Osteocyte (in vitro differentiated cells): ENCODE data around the gene FN3K. TPM values are rescaled to one million over a fixed set of nuclear protein-coding genes. Genes with fewer than 3 reads are reported as not detected.

Experiments used
- DNase-seq: peaks from one replicate; pipeline ENCODE4 v3.0.0; 2021; ENCODE audit warnings: mixed read lengths; ENCODE audit not compliant: unreplicated experiment; ENCODE audit errors: extremely low spot score
- H3K27ac Mint-ChIP-seq: one replicate; pipeline ENCODE4 v1.8.0; 2021; ENCODE audit warnings: mild to moderate bottlenecking, mixed read lengths; ENCODE audit not compliant: unreplicated experiment
- H3K27me3 Mint-ChIP-seq: one replicate; pipeline ENCODE4 v1.8.0; 2021; ENCODE audit warnings: mixed read lengths; ENCODE audit not compliant: unreplicated experiment
- H3K36me3 Mint-ChIP-seq: one replicate; pipeline ENCODE4 v1.8.0; 2021; ENCODE audit warnings: mixed read lengths; ENCODE audit not compliant: unreplicated experiment
- H3K4me1 Mint-ChIP-seq: one replicate; pipeline ENCODE4 v1.8.0; 2021; ENCODE audit warnings: mixed read lengths; ENCODE audit not compliant: unreplicated experiment
- H3K4me3 Mint-ChIP-seq: one replicate; pipeline ENCODE4 v1.8.0; 2021; ENCODE audit warnings: mild to moderate bottlenecking, moderate library complexity, mixed read lengths; ENCODE audit not compliant: unreplicated experiment
- H3K9me3 Mint-ChIP-seq: one replicate; pipeline ENCODE4 v1.8.0; 2021; ENCODE audit warnings: mixed read lengths; ENCODE audit not compliant: unreplicated experiment
- CTCF ChIP-seq: fragments of 200-600 bp; sonication (generic); IDR thresholded peaks from 2 replicates; pipeline ENCODE4 v1.5.0; 2021; ENCODE audit warnings: antibody characterized with exemption, mild to moderate bottlenecking, moderate library complexity
- total RNA-seq: library from RNA; stranded (reverse); gene quantifications from 2 replicates; pipeline ENCODE4 v1.2.1, GENCODE V29; 2021

FN3K gene
- total RNA-seq, 1 donor from 2014 or later: 25.2 TPM

- Mint-ChIP-seq H3K36me3 (peaks cover 12% of the 10 kb centered on the region), H3K27me3 (no peaks in the 10 kb centered on the region), H3K9me3 (no peaks in the 10 kb centered on the region), H3K4me1 (peaks cover 19% of the 10 kb centered on the region), H3K4me3 (no peak overlapping the region), H3K27ac (no peak overlapping the region)
- TF ChIP-seq CTCF: no peak
- no peak for DNase-seq
These were observed 16.3 kb upstream of the FN3K start for GRCh38 chr17:82718986-82719685.

- Mint-ChIP-seq H3K27ac (no peak overlapping the region), H3K4me1 (peaks cover 19% of the 10 kb centered on the region), H3K36me3 (peaks cover 12% of the 10 kb centered on the region), H3K4me3 (no peak overlapping the region), H3K27me3 (no peaks in the 10 kb centered on the region), H3K9me3 (no peaks in the 10 kb centered on the region)
- no peak for DNase-seq
- no peak for TF ChIP-seq CTCF
These were observed 15.2 kb upstream of the FN3K start for GRCh38 chr17:82720204-82720603.

- no peak for DNase-seq
- TF ChIP-seq CTCF: no peak
- Mint-ChIP-seq H3K27me3 (no peaks in the 10 kb centered on the region), H3K4me1 (peaks cover 7% of the 10 kb centered on the region), H3K36me3 (peaks cover 22% of the 10 kb centered on the region), H3K27ac (no peak overlapping the region), H3K4me3 (no peak overlapping the region), H3K9me3 (no peaks in the 10 kb centered on the region)
These were observed 12.9 kb upstream of the FN3K start for GRCh38 chr17:82722341-82723013.

- Mint-ChIP-seq H3K9me3 (no peaks in the 10 kb centered on the region), H3K4me1 (no peaks in the 10 kb centered on the region), H3K27me3 (no peaks in the 10 kb centered on the region), H3K36me3 (peaks cover 27% of the 10 kb centered on the region), H3K27ac (no peak overlapping the region), H3K4me3 (no peak overlapping the region)
- no peak for DNase-seq
- no peak for TF ChIP-seq CTCF
These were observed 12.1 kb upstream of the FN3K start for GRCh38 chr17:82723169-82723807.

- H3K4me3 Mint-ChIP-seq: no peak overlapping the region
- no peaks in the 10 kb centered on the region for H3K27me3 Mint-ChIP-seq
- H3K27ac Mint-ChIP-seq: no peak overlapping the region
- H3K4me1 Mint-ChIP-seq: no peaks in the 10 kb centered on the region
- H3K36me3 Mint-ChIP-seq: peaks cover 29% of the 10 kb centered on the region
- no peak for DNase-seq
- TF ChIP-seq CTCF: no peak
- H3K9me3 Mint-ChIP-seq: no peaks in the 10 kb centered on the region
These were observed 9.0 kb upstream of the FN3K start for GRCh38 chr17:82726427-82726826.
